Large intestine (tissue), 3 donors: ENCODE measurements around the gene ACP1. TPM values are rescaled to one million over a fixed set of nuclear protein-coding genes. Genes with fewer than 3 reads are reported as not detected.

ENCODE experiments used
- DNase-seq, 2 donors: peaks; one replicate each; pipeline versions ENCODE4 v3.0.0 to v3.0.0-alpha.2; 2013
- H3K27ac ChIP-seq: one replicate; pipeline ENCODE4 v1.5.1; 2013; ENCODE audit warnings: low read length
- H3K27me3 ChIP-seq: 2 replicates; pipeline ENCODE4 v1.6.1; 2013; ENCODE audit warnings: low read length; ENCODE audit not compliant: control insufficient read depth, insufficient read depth
- H3K36me3 ChIP-seq: 2 replicates; pipeline ENCODE4 v1.6.1; 2013; ENCODE audit warnings: low read length; ENCODE audit not compliant: control insufficient read depth, insufficient read depth
- H3K4me1 ChIP-seq: one replicate; pipeline ENCODE4 v1.6.1; 2013; ENCODE audit warnings: low read length; ENCODE audit not compliant: control insufficient read depth, insufficient read depth
- H3K4me3 ChIP-seq: one replicate; pipeline ENCODE4 v1.5.1; 2013; ENCODE audit warnings: low read length
- H3K9me3 ChIP-seq: one replicate; pipeline ENCODE4 v1.6.1; 2013; ENCODE audit warnings: mild to moderate bottlenecking, low read depth, low read length, moderate library complexity; ENCODE audit not compliant: control insufficient read depth
- WGBS: methylation state at CpG from one replicate; pipeline ENCODE4 v1.1.5; 2013; ENCODE audit warnings: low lambda C conversion rate; ENCODE audit not compliant: insufficient coverage; 5-methylcytosine and 5-hydroxymethylcytosine counted together
- polyA plus RNA-seq: library from polyadenylated mRNA; unstranded; fragments of 120-200 nt; gene quantifications from one replicate; pipeline ENCODE4 v1.2.1, GENCODE V29; 2013

ACP1 gene
- polyA plus RNA-seq, 1 donor = 163 TPM

DNA sequence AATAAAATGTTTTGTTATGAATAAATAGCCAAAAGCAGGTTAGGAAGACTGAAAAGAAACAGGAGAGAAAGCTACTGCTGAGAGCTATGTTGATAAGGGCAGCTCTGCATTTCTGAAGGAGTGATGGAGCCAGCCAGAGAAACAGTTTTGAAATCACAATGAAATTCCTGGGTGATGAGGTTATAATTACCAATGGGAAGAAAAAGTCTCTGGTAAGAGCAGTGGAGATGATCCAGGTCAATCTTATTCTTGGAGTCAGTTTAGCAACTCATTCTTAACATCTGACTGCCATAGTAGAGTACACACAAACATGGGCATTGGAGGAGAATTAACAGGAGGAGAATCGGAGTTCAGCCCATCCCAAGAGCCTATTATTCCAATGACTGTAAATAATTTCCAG is 20.8 kb downstream of the ACP1 start:
- peaks cover 14% of the 10 kb centered on the region for H3K36me3 ChIP-seq
- peaks cover 24% of the 10 kb centered on the region for H3K27me3 ChIP-seq
- no peak overlapping the region for H3K27ac ChIP-seq
- WGBS = no CpG with 5 or more reads among the region's 1 CpG
- DNase-seq = no peak
- no peak overlapping the region for H3K4me3 ChIP-seq
- H3K9me3 ChIP-seq = peaks cover 4% of the 10 kb centered on the region
- H3K4me1 ChIP-seq = peaks cover 24% of the 10 kb centered on the region

DNA sequence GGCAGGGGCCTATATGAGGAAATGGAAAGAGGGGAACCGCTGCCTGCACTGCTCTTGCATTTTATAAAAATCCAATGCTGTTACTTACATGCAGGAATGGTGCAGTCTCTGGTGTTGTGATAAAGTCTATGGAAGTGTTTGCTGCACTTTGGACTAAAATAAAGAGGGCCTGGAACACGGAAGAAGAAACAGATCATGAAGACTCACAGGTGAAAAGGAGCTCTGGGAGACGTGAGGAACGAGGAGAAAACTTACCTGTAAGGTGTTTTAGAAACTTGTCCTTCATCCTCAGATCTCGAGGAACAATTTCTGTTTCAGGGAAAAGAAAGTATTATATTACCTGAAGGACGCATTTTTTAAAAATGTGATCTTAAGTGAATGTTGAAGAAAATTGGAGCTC is 21.3 kb downstream of the ACP1 start:
- DNase-seq = peak in 1 of 2 donors; percentile 57
- peaks cover 26% of the 10 kb centered on the region for H3K27me3 ChIP-seq
- H3K27ac ChIP-seq = no peak overlapping the region

DNA sequence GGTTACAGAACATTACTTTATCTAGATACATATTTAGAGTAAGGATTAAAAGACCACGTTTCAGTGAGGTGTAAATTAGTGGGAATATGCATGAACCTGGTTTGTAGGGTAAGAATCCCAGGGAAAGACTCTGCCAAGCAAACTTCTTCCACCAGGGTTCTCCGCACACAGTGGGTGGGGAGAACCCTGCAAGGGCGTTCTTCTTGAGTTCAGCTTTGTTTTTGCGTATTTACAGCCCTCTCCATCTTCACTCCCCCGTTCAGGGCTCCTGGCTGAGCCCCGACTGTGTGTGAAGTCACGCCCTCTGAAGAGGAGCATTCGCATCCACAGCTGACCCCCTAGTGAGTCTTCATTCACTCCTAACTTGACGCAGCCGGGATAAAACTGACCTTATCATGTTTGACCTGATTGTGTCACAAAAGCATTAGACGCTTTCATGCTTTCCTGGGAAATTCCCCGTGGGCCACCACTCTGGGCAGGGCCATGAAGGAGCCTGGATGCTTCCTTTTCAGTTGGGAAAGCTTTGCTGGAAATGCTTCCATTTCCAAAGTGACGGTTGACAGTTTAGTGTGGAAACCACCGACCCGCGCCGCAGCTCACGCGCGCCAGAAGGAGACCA is 22.1 kb downstream of the ACP1 start:
- 28% methylated on average over 2 of the region's 20 CpGs for WGBS
- peaks cover 4% of the 10 kb centered on the region for H3K9me3 ChIP-seq
- H3K27me3 ChIP-seq = peaks cover 26% of the 10 kb centered on the region
- peak in 1 of 2 donors; percentile 26 for DNase-seq
- H3K4me3 ChIP-seq = peak overlapping the region; percentile 35
- H3K27ac ChIP-seq = no peak overlapping the region
- H3K4me1 ChIP-seq = peaks cover 20% of the 10 kb centered on the region
- H3K36me3 ChIP-seq = peaks cover 1% of the 10 kb centered on the region

More for the DNA sequence above, 21.3 kb downstream of the ACP1 start:
- Histone ChIP-seq H3K9me3 (peaks cover 4% of the 10 kb centered on the region), H3K4me3 (no peak overlapping the region), H3K36me3 (peaks cover 9% of the 10 kb centered on the region), H3K4me1 (peaks cover 24% of the 10 kb centered on the region)
- 55% methylated on average over 5 of the region's 6 CpGs for WGBS

DNA sequence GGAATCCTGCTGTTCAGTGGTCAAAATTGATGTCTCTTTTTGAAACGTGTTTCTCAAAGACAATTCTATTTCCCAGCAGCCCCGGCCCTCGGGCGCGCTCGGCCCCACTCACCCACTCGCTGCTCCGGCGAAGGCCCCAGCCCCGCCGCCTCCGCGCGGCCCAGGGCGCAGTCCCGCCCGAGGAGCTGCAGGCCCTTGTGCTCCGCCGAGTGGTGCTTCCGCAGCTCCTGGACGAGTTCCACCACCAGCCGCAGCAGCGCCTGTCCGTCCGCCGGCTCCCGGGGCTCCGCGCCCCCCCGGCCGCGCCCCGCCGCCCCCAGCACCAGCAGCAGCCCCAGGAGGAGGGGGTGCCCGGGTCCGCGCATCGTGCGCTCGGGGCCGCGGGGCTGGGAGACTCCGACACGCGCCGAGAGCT is 22.7 kb downstream of the ACP1 start:
- Histone ChIP-seq H3K36me3 (no peaks in the 10 kb centered on the region), H3K4me3 (peak overlapping the region; percentile 35), H3K4me1 (peaks cover 16% of the 10 kb centered on the region), H3K9me3 (peaks cover 4% of the 10 kb centered on the region), H3K27me3 (peaks cover 26% of the 10 kb centered on the region), H3K27ac (no peak overlapping the region)
- DNase-seq = peak in 1 of 2 donors; percentile 54
- WGBS = no CpG with 5 or more reads among the region's 46 CpGs

DNA sequence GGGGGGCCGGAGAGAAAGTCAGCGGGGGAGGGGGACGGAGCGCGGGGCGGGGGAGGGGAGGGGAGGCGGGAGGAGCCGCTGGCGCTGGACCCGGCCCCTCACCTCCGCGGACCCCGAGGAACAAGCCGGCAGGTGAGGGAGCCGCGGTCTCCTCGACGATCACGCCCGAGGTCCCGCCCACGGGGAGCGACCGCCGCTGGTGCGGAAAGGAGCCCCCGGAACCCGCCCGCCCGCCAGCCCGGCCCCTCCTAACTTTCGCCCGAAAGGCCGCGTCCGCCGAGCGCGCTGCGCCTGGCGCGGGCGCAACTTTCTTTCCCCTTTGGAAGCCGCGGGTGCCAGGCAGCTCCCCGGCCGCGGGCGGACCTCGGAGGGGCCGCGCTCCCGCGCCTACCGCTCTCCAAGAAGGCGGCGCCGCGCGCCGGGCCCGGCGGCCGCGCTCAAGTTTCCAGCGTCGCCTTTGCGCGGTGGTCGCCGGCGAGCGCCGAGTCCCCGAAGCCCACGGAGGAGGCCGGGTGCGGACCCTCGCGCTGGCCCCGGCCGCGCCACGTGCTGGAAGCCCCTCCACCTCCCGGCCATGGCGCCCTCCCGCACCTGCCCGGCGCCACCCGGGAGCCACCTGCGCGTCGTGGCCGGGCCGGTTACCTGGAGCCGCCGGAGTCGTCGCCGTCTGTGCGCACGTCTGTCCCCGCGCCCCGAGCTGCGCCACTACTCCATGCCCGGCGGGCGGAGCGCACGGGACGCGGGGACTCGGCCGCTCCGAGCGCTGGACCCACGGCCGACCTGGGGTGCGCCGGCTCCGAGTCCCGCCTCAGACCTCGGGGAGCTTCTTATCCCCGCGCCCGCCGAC is 23.4 kb downstream of the ACP1 start, which contains the start of gene ALKAL2:
Gene ALKAL2 (minus strand): TSS at position 181 of the 847 bp plus-strand sequence. CDS start 256 bp downstream, outside the sequence.
- DNase-seq = peak in 1 of 2 donors; percentile 52
- Histone ChIP-seq H3K4me1 (peaks cover 11% of the 10 kb centered on the region), H3K9me3 (peaks cover 4% of the 10 kb centered on the region), H3K36me3 (no peaks in the 10 kb centered on the region), H3K4me3 (peak within 1 kb of the TSS; percentile 35), H3K27ac (no peak within 1 kb of the TSS), H3K27me3 (peaks cover 26% of the 10 kb centered on the region)
- WGBS = no CpG with 5 or more reads among the region's 128 CpGs

DNA sequence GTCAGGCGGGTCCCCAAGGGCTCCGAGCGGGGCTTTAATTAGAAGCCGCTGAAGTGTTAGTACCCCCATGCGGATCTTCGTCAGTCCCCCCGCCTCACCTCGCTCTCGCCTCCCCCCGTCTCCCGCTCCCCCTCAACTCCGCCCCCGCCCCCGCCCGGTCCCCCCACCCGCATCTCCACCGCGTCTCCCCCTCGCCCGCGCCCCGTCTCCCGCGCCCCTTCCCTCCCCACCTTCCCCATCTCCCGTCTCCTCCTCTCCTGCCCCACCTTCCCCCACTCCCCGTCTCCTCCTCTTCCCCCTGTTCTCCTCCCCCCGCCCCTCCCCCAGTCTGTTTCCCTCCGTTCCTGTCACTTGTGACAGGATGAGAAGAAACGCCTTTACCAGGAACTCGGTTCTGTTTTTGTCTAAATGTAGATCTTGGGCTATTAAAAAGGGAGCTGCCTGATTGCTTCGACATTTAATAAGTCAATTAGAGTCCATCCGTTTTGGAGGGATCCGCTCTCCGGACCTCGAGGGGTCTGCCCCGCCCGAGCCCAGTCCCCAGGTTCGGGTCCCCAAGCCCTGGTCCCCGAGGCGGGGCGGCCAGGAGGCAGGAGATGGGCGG is 24.1 kb downstream of the ACP1 start:
- Histone ChIP-seq H3K27ac (no peak overlapping the region), H3K36me3 (no peaks in the 10 kb centered on the region), H3K9me3 (peaks cover 4% of the 10 kb centered on the region), H3K27me3 (peaks cover 26% of the 10 kb centered on the region), H3K4me1 (peaks cover 11% of the 10 kb centered on the region), H3K4me3 (peak overlapping the region; percentile 45)
- WGBS = no CpG with 5 or more reads among the region's 42 CpGs
- DNase-seq = peak in 1 of 2 donors; percentile 17

DNA sequence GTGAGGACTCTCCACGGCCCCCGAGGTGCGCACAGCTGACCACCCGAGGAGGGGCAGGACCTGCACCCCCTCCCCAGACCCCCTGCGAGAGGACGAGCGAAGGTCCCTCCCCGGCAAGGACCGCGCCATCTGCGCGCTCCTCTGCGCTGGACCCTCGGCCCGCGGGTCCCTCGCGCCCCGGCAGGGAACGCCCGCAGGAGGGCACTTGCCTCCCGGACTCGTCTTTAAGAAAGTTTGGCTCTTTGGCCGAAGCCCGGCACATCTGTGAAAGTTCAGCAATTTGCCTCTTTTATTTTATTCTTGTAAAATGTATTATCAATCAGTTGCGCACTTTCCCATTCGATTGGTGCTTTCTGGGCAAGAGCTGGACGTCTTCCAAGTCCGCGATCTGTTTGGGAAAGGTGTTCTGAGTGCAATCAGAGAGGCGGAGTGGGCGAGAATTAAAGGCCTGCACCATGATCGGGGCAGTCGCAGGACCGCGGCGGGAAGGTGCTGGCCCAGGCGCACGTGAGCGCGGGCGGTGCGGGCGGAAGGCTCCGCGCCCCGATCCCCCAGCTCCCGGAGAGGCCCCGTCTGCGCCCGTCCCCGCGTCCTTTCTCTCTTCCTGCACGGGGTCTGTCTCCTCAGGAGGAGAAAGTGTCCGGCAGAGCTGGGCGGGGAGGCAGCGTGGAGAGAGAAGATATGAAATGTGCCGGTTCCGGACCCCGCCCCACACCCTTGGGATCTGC is 24.8 kb downstream of the ACP1 start:
- peaks cover 11% of the 10 kb centered on the region for H3K4me1 ChIP-seq
- 0% methylated on average over 3 of the region's 60 CpGs for WGBS
- H3K9me3 ChIP-seq = peaks cover 4% of the 10 kb centered on the region
- H3K27me3 ChIP-seq = peaks cover 26% of the 10 kb centered on the region
- no peaks in the 10 kb centered on the region for H3K36me3 ChIP-seq
- no peak overlapping the region for H3K27ac ChIP-seq
- DNase-seq = peak in 1 of 2 donors; percentile 59
- H3K4me3 ChIP-seq = peak overlapping the region; percentile 45

DNA sequence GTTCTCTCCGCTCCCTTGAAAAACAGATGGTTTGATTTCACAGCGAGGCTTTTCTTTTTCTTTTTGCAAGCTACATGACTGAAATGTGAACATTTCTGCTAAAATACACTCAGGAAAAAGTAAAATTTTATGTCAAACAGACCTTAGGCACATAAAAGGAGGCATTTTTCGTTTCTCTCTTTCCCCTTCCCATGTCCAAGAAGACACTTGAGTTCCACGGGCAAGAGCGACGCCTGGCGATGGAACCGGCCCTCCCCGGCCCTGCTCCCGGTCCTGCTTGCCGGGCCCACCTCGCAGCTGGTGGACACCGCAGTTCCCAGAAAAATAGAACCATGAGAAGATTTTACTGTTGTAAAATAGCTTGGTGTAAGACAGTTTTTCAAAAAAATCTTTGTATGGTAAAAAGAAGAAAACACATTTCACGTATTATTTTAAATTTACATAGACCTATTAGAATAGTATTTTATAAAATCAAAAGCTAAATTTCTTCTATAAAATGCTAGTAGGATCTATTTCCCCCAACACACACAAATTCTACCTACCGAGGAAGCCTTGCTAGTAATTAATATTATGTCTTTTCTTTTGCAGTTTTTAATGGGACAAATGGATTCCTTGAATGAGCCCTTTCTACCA is 25.5 kb downstream of the ACP1 start:
- Histone ChIP-seq H3K36me3 (no peaks in the 10 kb centered on the region), H3K27ac (no peak overlapping the region), H3K9me3 (peaks cover 4% of the 10 kb centered on the region), H3K4me3 (peak overlapping the region; percentile 45), H3K27me3 (peaks cover 26% of the 10 kb centered on the region), H3K4me1 (peaks cover 11% of the 10 kb centered on the region)
- peak; percentile 63 to 67 for DNase-seq
- WGBS = 25% methylated on average over 1 of the region's 15 CpGs

DNA sequence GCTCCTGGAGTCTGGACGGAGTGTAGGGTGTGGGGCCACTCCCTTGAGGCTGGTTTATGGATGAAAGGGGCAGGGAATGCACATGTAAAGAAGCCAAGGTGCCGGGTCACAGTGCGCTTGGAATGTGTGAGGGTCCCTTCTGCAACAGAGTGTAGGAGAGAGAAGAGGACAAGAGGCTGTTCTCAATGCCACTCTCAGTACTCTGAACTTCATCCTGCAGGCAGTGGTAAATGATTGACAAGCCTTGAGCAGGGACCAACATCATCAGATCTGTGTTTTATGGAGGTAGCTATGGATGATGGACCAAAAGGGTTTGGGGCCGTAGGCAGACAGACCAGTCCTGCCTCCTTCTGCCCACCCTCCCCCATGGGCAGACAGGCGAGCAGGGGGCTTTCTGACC is 30.3 kb downstream of the ACP1 start:
- Histone ChIP-seq H3K4me1 (no peaks in the 10 kb centered on the region), H3K4me3 (no peak overlapping the region), H3K27me3 (peaks cover 6% of the 10 kb centered on the region), H3K36me3 (no peaks in the 10 kb centered on the region), H3K27ac (no peak overlapping the region), H3K9me3 (no peaks in the 10 kb centered on the region)
- no CpG with 5 or more reads among the region's 5 CpGs for WGBS
- no peak for DNase-seq
